ENCODE measurements around the gene TMEM164.

Gene TMEM164

DNA sequence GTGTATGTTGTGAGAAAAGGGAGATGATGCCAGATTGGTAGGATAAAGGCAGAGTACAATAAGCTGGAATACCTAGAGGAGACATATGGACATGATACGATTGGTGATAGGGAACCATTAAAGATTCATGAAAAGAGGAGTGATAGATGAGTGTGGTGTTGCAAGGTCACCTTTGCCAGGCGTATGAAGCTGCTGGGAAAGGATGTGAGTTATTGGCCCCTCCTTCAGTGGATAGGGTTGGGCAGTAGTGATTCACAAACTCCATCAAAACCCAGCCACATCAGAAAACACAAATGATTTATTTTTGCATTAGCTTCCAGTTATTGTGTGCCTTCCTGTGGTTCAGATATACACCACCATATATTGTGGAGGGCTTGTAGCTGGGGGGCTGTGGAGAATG is 34.3 kb downstream of the TMEM164 start:
- DNase-seq (ENCODE audit: low spot score): no peak

DNA sequence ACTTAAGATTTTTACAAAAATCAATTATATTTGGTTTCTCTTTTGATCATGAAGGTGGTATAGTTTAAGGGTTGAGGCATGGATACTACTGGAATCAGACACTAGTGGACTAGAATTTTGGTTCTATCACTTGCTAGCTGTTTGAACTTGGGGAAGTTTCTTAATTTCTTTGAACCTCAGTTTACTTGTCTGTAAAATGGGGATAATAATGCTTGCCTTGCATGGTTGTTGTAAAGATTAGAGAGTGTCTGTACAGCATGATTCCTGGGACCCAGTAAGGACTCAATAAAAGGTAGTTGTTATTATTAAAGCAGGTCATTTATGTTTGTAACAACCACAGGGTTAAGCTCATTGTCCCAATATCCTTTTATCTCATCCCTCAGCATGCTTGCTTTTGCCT is 36.0 kb downstream of the TMEM164 start:
- no peak for DNase-seq (ENCODE audit: low spot score)

DNA sequence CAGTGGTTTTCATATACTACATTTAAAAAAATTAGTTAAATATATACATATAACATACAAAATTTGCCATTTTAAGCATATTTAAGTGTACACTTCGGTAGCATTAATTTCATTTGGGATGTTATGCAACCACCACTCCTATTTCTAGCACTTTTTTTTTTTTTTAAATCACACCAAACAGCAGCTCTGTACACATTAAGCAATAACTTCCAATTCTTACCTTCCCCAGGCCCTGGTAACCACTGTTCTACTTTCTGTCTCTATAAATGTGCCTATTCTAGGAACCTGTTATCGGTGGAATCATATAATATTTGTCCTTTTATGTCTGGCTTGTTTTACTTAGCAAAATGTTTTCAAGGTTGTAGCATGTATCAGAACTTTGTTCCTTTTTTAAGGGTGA is 39.1 kb downstream of the TMEM164 start:
- DNase-seq (ENCODE audit: low spot score): no peak

DNA sequence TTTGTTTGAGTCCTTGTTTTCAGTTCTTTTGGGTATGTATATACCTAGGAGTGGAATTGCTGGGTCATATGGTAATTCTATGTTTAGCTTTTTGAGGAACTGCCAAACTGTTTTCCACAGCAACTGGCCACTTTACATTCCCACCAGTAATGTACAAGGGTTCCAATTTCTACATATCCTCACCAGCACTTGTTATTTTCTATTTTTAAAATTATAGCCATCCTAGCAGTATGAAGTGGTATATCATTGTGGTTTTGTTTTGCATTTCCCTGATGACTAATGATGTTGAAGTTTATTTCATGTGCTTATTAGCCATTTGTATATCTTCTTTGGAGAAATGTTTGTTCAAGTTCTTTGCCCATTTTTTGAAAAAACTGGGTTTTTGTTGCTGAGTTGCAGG is 39.6 kb downstream of the TMEM164 start:
- DNase-seq (ENCODE audit: low spot score): no peak

DNA sequence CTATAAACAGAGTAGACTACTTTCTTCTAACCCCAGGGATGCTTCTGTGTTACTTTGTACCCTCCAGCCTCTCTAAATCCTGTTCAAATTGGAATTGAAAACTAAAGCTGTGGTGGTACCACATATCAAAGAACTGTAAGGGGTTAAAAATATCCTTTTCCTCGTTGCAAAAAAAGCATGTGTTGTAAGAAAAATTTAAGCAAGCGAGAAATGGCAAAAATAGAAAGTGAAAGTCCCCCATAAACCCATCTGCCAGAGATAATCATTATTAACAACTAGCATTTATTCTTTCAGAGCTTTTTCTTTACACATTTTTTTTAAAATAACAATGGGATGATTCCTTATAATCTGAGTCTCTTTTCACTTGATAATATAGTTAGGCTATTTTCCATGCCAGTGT is 40.6 kb downstream of the TMEM164 start:
- DNase-seq (ENCODE audit: low spot score): no peak

DNA sequence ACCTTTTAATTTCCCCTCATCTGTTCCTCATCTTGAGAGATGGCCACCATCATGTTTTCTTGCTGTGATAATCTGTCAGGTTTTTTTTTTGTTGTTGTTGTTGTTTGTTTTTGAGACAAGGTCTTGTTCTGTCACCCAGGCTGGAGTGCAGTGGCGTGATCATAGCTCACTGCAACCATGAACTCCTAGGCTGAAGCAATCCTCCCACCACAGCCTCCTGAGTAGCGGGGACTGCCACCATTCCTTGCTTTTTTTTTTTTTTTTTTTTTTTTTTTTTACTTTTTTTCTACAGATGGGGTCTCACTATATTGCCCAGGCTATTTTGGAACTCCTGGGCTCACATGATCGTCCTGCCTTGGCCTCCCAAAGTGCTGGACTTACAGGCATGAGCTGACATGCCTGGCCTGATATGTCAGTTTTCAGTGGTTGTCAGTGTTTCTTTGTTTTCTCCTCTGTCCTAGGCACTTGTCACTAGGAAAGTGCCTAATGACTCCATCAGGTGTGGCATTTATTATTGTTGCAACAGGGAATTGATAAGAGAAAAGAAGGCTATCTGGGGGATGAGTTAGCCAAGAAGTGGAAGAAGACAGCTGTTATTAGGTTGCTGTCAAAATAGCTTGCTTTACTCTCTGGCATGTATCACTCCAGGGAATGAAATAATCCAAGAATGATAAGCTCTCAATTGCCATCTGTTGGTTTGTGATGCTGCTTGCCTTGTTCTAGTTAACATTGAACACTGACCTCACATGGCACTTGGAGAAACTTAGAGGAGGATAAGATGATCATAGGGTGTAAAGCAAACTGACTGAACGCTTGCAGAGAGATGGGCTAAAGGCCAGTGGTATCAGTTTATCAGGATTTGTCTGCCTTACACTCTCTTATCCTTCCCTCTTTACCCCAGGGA is 41.7 kb downstream of the TMEM164 start:
- DNase-seq (ENCODE audit: low spot score): no peak

DNA sequence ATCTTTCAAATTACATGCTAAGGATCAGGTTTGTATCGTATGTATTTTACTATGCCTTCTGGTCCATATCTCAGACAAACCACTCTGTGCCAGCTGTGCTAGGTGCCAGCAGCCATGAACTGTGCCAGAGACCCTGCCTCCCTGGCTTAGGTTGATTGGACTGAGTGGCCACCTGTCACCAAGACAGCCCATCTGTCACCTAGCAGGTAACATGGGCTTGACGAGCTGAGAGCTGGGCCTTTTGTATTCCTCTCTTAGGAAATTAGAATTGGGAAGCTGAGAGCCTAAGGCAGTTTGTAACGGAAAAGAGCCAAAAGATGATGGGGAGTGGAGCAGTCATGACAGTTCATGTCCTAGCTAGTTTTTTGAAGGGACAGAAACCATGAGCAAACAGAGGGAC is 42.5 kb downstream of the TMEM164 start:
- DNase-seq (ENCODE audit: low spot score): no peak

DNA sequence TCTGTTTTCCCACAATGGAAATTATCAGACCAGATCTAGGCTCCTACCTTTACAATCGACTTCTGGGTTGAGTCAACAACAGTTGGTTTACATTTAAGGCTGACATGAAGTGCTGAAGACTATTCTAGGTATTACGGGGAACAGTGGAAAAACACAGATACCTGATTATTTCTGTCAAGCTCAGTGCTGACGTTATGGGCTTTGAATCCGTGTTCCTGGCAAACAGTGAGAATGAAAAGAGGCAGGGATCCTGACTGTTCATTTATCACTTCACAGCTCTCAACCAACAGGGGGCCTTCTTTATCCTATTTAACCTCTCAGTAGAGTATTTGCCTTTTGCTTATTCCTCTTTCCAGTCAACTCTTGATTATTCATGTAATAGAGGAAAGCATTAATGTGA is 43.1 kb downstream of the TMEM164 start:
- DNase-seq (ENCODE audit: low spot score): no peak

DNA sequence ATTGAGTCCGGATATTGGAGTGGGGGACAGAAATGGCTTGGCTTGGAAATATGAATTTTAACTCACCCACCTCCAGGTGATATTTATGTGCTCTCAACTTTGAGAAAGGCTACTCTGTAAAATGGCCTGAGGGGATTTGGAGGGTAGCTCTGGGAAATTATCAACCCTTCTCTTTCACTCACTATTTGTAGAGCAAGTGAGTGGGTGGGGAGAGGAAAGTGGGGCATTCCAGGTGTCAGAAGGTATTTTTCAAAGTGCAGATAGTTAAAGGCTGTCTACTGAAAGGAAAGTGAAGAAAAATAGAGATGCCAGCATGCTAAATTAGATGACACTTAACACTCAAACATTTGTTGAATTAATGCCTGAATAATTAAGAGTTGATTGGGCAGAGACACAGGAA is 44.1 kb downstream of the TMEM164 start:
- DNase-seq (ENCODE audit: low spot score): no peak

DNA sequence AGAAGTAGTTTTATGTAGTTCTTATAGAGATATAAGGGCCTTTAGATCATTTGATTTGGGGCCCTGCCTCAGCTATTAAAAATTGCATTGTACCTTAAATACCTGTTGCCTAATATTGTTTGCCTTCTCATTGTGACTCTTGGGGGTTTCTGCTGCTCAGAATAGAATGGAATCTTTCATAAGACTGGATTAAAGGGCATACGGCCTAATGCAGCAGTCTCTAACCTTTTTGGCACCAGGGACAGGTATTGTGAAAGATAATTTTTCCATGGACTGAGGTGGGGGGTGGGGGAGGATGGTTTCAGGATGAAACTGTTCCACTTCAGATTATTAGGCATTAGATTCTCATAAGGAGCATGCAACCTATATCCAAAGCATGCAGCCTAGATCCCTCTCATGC is 46.2 kb downstream of the TMEM164 start:
- DNase-seq (ENCODE audit: low spot score): no peak

DNA sequence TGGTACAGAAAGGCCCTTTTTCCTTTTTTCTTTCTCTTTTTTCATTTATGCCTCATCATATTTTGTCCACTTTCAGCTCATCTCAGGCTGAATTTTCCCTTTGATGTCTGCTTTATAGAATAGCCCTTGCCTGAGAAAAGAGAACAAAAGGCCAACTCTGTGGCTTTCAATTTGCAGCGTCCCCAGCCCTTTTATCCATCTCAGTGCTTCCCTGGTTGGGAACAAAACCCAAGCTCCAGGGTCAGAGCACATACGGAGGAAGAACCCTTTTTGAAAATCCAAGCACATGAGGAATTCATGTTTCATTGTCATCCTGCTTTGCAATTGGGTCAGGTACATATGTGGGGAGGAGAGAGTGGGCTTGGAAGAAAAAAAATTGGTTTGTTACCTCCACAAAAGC is 47.5 kb downstream of the TMEM164 start:
- no peak for DNase-seq (ENCODE audit: low spot score)

DNA sequence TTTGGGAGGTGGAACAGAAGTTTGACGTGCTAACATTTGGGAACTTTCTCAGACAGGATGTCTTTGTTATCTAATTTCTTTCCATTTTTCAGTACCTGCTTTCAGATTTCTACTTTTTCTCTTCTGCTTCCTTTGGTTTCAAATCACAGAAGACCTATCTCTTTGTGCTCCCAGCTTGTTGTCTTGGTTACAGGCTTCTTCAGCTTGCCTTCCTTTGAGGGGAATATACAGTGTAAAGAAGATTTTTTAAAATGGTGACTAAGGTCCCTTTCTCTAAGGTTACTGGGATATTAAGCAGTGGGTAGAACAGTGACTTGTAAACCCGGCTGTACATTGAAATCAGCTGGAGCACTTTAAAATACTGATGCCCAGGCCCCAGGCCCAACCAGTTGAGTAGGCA is 48.0 kb downstream of the TMEM164 start:
- DNase-seq (ENCODE audit: low spot score): no peak

DNA sequence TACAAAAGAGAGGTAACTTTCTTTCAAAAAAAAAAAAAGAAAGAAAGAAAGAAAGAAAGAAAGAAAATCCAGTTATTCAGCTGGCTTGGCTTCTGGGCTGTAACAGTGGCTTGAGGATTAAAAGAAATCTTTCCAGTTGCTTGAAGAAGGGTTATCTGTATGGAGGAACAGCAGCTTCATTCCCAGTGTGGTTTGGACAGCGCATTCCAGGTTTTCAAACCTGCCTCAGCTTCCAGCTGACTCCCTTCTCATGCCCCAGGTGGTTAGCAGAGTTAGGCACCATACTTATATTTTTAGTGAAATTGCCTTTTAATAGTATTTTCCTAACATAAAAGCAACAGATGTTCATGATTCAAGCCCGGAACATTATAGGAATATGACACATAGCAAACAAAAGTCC is 48.6 kb downstream of the TMEM164 start:
- no peak for DNase-seq (ENCODE audit: low spot score)

DNA sequence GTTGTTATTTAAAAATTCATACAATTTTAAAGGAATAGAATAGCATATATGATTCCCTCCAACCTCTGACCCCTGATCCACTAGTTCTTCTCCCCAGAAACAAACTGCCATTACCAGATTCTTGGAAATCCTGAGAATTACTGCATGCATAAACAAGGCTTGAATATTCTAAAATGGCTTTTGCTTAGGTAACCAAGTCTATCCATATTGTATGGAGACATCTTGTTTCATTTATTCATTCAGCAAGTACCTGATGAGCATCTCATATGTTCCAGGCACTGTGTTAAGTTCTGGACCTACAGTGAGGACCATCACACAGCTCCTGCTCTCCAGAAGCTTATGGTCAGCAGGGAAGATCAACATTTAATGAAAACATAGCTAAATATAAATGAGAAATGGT is 49.4 kb downstream of the TMEM164 start:
- DNase-seq (ENCODE audit: low spot score): no peak

DNA sequence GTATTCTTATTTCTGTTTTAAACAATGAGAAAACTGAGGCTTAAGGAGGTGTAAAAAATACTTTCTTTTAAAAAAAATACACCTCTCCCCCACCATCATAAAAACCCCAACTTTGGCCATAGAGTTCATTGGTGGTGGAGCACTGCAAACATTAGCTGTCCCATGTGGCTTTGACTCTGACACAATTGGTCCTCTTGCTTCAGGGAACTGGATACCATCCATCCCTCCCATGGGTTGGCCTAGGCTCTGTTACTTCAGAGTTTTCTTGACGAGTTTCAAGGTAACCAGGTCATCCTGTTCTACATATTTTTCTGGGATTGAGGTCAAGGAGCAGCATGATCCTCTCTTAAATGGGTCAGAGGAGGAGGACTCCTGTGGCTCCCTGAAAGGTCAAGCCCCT is 50.5 kb downstream of the TMEM164 start:
- DNase-seq (ENCODE audit: low spot score): no peak

DNA sequence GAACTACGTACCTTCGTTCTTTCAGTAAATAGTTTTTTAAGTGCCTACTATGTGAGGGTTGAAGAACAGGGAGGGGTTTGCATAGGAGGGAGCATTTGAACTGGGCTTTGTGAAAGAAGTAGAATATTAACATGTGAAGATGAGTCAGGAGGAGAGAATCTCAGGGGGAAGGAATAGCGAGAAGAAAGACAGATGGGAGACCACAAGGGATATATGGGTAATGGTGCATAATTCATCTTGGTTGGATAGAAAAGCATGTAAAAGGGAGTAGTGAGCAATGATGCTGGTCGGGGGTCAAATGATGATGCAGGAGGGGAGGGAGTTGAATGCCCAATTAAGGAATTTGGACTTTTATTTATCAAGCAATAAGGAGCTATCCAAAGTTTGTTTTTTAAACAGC is 52.7 kb downstream of the TMEM164 start:
- no peak for DNase-seq (ENCODE audit: low spot score)

DNA sequence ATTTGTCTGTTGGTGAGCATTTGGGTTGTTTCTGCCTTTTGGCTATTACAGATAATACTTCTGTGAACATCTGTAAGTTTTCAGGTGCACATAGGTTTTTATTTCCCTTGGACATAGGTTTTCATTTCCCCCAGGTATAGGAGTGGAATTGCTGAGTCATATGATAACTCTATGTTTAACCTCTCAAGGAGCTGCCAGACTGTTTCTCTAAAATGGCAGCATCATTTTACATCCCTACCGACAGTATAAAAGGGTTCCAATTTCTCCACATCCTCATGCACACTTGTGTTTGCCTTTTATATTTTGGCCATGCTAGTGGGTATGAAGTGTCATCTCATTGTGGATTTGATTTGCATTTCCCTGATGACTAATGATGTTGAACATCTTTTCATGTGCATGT is 53.5 kb downstream of the TMEM164 start:
- no peak for DNase-seq (ENCODE audit: low spot score)

DNA sequence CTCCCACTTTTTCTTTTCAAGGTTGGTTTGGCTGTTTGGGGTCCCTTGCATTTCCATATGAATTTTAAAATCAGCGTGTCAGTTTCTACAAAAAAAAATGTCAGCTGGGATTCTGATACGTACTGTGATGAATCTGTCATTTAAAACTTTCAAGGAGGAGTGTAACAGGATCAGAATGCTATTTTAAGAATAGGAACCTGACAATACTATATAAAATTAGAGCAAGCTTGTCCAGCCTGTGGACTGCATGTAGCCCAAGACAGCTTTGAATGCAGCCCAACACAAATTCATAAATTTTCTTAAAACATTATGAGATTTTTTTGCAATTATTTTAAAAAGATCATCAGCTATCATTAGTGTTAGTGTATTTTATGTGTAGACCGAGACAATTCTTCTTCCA is 56.5 kb downstream of the TMEM164 start:
- DNase-seq (ENCODE audit: low spot score): no peak

DNA sequence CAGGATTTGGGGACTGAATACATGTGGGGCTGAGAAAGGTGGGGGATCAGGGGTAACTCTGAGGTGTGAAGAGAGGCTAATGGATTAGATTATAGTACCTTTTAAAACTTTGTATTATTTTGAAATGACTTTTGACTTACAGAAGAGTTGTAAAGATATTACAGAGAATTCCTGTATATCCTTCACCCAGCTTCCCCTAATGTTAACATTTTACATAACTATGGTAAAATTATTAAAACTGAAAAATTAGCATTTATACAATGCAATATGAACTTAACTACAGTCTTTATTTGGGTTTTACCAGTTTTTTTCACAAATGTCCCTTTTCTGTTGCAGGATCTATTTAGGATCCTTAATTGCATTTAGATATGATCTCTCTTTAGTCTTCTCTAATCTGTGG is 57.4 kb downstream of the TMEM164 start:
- no peak for DNase-seq (ENCODE audit: low spot score)

DNA sequence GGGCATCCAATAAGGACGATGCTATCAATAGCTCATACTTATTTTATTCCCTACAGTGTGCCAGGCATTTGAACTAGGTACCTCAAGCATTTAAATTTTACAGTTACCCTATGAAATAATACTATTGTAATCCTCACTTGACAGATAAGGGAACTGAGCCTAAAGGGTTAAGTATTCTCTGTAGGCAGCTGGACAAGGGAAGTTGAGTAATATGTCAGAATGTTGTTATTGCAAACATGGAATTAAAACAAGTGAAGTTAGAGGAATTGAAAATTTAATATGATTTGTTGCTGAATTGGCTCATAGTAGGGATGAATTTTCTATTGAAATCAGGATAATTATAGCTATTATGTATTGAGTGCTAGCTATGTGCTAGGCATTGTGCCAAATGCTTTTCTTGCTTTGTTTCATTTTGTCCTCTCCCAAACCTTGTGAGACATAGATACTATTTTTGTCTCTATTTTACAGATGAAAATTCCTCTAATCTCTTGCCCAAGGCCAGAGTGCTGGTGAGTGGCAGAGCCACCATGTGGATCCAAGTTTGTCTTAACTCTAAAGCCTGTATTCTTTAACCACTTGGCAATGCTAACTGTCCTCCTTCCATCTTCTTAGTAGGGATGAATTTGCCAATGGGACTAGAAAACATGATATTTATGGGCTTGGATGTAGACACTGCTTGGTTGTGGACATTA is 58.1 kb downstream of the TMEM164 start:
- DNase-seq (ENCODE audit: low spot score): no peak

DNA sequence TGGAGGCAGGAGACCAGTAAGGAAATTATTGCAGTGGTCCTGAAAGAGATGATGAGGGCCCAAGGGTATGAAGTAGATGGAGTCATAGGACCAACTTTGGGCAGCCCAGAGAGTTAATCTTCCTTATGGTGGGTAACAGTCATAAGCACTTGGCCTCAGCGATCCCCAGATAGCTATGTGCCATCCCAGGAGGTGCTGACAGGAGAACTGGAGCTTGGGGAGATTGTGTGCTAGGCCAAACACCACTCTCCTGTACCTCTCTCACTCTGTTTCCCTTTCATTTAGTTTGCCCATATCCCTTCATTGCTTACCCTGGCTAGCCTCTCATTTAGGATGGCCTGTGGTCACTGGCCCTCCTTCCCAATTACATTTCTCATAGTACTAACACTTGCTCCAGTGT is 60.0 kb downstream of the TMEM164 start:
- no peak for DNase-seq (ENCODE audit: low spot score)

DNA sequence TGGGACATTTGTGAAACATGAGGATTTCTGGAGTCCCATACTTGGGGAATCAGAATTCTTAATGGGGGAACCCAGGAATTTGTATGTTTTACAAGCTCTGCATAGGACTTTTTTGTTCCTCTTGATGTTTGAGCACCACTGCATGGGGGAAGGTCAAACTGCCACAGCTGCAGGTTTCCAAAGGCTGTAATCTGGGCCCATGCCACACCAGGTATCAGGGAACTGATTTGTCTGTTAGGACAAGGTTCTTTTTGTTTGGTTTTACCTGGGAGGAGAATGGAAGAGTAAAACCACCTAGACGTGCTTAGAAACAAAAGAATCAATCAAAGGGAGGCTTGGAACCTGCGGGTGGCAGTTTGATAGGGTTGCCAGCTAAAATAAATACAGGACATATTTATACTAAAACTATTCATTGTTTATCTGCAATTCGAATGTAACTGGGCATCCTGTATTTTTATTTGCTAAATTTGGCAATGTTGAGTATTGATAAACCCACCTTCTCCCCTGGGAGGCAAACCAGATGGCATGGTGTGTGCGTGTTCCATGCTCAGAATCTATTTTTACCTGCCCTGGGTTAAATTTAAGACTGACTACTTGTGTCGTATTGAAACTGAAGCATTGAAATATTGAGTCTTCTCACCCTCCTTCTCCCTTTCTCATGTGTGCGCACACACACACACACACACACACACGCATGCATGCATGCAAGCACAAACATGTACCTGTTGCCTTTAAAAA is 63.7 kb downstream of the TMEM164 start:
- no peak for DNase-seq (ENCODE audit: low spot score)

DNA sequence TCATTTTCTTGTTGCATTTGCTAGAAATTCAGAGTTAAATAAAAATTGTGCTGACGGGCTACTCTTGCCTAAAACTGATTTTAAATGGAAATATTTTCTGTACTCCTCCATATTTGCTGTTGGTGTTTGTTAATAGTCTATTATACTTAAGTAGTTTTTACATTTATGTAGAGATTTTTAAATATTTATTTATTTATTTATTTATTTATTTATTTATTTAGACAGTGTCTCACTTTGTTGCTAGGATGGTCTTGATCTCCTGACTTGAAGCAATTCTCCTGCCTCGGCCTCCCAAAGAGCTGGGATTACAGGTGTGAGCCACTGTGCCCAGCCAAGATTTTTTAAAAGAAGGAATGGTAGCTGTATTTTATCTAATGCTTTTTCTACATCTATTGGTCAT is 68.1 kb downstream of the TMEM164 start:
- DNase-seq (ENCODE audit: low spot score): no peak

Measured in AG08396 (cell line).